SIG-M5 treated with dmso at 0.1 percent for 504 hours (cell line): ENCODE results near the gene ARHGAP24.
"Not testable (repeated sequence)": the region's sequence is repeated elsewhere in the genome, so short reads cannot be mapped to it uniquely, and the experiment has no call there.

ENCODE experiments used
- DNase-seq: peaks from one replicate; lab custom pipeline; 2025; ENCODE audit not compliant: unreplicated experiment; lab: John Stamatoyannopoulos, UW

The ARHGAP24 gene

GRCh38 chr4:85482010-85482738 is 7.2 kb downstream of the ARHGAP24 start:
- DNase-seq, result no peak

- peak; percentile 16 for DNase-seq
Observed at GRCh38 chr4:85486425-85487086, 11.6 kb downstream of the ARHGAP24 start.

GRCh38 chr4:85488416-85488815 is 13.5 kb downstream of the ARHGAP24 start:
- DNase-seq, result no peak

DNA sequence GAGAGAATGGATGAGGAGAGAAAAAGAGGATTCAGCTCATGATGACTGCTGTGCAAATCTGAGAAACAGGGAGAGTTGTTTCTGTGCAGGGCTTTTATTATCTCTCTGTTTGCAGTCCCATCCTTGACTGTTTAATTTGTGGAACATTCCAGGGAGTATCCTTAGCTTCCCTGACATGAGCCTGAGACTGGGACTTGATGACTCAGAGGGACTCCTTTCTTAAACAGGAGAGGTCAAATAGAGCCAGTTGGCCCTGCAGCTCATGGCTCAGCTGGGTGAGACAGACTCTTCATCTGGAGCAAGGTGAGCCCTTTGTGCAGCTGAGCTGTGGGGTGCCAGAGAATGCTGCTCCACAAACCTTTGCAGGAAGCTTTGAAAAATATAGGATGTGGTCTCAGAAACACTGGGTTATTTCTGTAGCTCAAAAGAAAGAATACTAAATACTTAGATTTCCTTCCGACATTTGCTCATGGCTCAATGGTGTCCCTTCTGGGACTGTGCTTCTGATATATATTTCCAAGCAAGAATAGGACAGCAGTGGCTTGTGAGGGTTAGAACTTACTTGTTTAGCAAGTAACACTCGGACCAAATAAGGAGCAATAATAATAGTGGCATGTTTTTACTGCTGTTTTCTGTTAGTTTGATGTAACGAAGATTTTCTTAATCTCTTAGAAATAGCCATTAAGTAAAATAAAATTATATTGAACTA is 14.5 kb downstream of the ARHGAP24 start:
- no peak for DNase-seq

DNA sequence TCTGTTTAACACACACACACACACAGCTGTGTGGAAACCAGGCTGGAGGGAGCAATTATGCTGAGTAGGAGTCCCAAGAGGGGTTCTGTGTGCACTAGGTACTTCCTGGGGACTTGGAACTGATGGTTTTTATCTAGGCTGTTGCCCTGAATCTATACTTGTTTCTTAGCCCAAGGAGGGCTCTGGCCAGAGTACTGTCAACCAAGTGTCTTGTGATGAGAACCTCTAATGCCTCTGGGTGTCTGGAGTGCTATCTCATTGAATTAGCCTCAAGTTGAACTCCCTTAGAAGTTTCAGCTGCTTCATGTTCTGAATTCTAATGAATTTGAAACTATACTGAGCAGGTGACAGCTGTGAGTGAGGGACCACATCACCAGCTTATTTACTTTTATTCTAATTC is 16.6 kb downstream of the ARHGAP24 start:
- no peak for DNase-seq

DNA sequence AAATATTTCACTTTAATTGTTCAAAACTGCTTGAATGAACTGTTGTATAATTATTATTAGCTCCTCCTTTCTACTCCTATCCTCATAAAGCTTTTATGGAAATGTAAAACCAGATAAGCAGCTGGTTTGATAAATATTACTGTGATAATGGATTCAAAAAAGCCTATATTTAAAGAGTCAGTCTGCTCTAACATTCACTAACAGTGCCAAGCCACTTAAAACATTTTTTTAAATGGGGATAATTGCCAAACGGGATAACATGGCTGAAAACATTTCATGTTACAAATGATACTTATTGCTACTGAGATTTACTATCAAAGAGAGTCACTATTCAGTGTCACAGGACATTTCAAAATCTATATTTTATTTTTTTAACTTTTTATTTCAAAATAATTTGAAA is 17.4 kb downstream of the ARHGAP24 start:
- no peak for DNase-seq

DNA sequence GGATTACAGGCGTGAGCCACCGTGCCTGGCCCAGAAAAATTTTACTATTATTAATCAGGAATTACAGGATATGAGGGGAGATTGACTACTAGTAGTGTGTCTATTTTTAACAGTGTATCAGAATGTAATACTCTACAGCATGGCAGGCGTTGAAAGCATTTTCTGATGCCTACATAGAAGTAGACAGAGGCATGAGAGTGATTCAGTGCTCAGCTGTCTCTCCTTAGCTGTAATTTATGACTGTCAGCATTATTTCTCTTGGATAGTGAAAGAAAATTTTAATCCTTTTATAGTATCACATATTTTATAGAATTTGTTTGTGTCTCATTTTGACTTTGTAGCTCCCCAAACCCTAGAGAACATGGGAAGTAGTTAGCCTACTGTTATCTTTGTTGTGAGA is 20.7 kb downstream of the ARHGAP24 start:
- no peak for DNase-seq

DNA sequence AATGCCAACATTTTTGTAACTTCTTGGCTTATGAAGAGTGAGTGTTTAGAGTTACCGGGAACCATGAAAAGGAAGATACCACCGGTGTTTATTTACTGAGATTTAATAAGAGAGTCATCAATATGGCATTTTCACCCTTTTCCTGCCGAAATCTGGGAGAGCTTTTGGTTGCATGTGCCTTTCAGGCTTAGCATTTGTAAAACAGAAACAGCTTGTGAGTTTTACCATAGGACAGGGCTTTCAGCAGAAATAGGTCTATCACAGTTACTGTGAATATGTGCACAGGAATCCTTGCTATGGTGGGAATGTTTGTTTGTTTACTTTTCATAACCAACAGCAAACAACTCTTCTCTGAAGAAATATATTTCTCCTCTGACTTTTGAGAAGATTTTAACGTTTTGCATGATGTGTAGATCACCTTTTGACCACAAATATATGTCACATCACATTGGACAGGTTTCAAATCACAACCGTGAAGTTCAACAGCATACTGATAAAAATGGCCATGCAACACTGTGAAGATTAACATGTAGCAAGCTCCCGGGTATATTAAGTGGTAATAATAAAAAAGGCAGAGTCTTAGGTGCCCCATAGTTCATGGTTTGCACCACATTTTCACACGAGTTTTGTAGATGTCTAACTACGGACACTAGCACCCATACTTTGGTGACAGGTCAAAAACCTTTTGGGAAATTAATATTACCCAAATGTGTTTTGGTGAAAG is 21.3 kb downstream of the ARHGAP24 start:
- no peak for DNase-seq

GRCh38 chr4:85496933-85497332 is 22.0 kb downstream of the ARHGAP24 start:
- DNase-seq, result no peak

GRCh38 chr4:85498068-85498733 is 23.3 kb downstream of the ARHGAP24 start:
- DNase-seq, result peak; percentile 62

DNA sequence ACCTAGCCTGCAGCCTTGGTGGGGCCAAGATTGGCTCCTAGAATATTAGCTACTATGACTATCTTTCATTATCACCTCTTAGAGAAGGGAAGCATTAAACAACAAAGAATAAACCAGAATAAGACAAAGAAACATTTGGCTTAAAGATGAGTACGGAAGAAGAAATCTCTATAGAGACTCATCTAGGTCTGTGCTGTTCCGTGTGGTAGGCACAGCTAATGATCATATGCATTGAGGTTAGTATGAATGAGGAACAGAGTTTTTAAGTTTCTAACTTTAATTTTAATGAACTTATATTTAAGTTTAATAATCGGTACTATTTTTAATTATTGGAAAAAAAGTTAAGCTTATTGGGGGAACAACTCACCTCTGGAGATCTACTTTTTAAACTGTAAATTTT is 24.6 kb downstream of the ARHGAP24 start:
- no peak for DNase-seq

DNA sequence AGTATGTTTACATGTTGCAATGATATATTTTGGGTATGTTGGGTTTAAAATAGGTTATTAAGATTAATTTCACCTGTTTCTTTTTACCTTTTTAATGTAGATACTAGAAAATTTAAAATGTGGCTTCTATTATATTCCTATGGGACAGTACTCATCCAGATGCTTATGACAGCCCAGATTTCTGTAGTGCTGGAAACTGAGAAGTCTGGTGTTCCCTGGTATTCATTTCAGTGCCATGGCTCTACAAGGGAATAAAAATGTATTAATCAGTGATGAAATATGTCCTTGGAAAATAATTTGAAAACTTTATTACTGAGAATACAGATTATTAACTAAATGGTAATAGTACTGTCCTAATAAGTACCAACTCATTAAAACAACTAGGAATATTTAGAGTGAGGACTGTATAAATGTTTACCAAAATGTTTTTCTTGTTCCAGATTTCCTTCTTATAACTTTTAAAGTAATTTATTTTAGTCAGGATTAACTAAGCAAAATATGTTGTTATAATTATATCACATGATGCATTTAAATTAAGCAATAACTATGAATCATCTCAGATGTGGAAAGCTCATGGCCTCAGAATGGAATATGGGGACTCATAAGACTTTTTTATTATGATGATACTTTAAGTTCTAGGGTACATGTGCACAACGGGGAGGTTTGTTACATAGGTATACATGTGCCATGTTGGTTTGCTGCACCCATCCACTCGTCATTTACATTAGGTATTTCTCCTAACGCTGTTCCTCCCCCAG is 25.3 kb downstream of the ARHGAP24 start:
- no peak for DNase-seq

- DNase-seq, result not testable (repeated sequence)
Observed at GRCh38 chr4:85501145-85501544, 26.2 kb downstream of the ARHGAP24 start.

- DNase-seq, result no peak
Observed at GRCh38 chr4:85508654-85509053, 33.7 kb downstream of the ARHGAP24 start.

DNA sequence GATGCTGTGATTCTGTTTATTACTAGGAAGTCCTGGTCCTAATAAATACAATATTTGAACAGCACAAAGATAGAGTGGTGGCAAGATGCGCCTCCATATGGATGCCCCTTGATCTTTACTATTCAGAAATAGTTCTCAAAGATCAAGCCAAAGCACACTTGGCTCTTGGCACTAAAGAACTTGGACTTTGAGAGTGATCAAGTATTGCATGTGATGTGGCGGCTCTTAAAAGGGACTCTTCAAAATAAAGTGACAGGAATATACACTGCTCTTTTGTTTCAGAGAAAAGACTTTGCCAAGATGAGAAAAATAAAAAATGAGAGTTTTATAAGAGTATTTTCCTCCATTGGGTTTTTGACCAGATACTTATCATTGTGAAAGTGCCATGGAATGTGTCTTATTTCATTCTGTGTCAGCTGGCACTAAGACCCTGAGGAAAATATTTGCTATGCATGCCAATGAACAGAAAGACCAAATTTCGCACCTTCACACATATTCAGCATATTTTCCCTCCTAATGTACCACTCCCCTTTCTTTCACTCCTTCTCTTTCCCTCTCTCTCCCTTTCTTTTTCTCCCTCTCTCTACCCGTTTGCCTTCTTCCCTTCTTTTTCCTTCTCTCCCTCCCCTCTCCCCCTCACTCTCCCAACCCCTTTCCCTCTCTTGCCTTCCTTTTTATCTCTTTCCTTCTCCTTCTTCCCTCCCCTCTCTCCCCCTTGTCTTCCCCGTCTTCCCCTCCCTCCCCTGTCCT is 35.1 kb downstream of the ARHGAP24 start:
- DNase-seq, result no peak

DNA sequence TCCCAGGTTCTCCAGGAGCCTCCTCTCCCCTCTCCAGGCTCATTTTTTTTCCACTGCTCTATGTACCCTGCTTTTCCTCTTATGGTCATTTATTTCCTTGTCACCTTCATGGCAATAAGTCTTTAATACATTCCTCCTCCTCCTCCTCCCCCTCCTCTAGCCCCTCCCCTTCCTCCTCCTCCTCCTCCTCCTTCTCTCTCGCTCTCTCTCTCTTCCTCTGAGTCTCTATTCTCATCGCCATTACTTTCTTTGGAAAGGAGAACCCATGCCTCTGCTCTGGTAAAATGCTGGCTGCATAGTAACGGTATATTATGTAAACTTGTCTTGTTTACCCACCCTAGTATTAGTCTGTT is 35.7 kb downstream of the ARHGAP24 start:
- DNase-seq, result no peak

- no peak for DNase-seq
Observed at GRCh38 chr4:85512446-85513205, 37.7 kb downstream of the ARHGAP24 start.

DNA sequence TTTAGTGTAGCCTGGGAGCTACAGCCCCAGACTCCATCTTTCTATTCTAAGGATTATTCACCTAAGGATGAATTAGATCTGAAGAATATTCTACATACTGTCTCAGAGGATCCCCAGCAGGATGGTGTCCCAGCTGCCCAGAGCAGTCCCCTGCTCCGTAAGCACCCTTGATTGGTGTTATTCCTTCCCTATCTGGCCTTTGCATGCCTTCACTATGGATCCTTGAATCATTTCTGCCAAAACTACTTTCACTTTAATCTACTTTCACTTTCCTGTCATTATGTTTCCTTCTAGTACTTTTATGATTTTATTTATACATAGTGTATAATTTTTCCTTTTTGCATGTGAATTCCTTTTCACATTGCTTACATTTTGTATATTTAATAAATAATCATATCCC is 39.2 kb downstream of the ARHGAP24 start:
- DNase-seq, result no peak

DNA sequence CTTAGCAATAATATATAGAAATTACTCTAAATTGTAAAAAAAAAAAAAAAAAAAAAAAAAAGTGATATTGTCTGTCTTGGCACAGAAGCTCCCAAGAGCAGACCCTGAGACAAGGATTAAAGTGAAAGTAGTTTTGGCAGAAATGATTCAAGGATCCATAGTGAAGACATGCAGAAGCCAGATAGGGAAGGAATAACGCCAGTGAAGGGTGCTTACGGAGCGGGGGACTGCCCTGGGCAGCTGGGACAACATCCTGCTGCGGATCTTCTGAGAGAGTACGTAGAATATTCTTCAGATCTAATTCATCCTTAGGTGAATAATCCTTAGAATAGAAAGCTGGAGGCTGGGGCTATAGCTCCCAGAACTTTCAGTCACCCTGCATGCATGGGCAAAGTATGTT is 39.8 kb downstream of the ARHGAP24 start:
- no peak for DNase-seq
